HEK293 (cell line): ENCODE results near the gene SSTR3.

Experiments used
- CTCF ChIP-seq: fragments of 450-650 bp; formaldehyde crosslinking; IDR thresholded peaks from 2 replicates; pipeline ENCODE4 v1.5.1; 2016; ENCODE audit warnings: missing biosample characterization, missing genetic modification characterization
- FEZF1 ChIP-seq: fragments of 450-650 bp; formaldehyde crosslinking; IDR thresholded peaks from 2 replicates; pipeline ENCODE4 v1.5.1; 2016; ENCODE audit warnings: missing biosample characterization, missing genetic modification characterization
- GFI1B ChIP-seq: fragments of 450-650 bp; formaldehyde crosslinking; IDR thresholded peaks from 2 replicates; pipeline ENCODE4 v1.5.1; 2016; ENCODE audit warnings: missing biosample characterization, missing genetic modification characterization
- GLI2 ChIP-seq: fragments of 450-650 bp; formaldehyde crosslinking; IDR thresholded peaks from 2 replicates; pipeline ENCODE4; 2017; ENCODE audit warnings: missing biosample characterization, missing genetic modification characterization, low read depth, borderline replicate concordance
- GLI4 ChIP-seq: fragments of 450-650 bp; formaldehyde crosslinking; IDR thresholded peaks from 2 replicates; pipeline ENCODE4 v1.5.1; 2016; ENCODE audit warnings: missing biosample characterization, missing genetic modification characterization
- KLF9 ChIP-seq: fragments of 450-650 bp; formaldehyde crosslinking; IDR thresholded peaks from 2 replicates; pipeline ENCODE4 v1.5.1; 2016; ENCODE audit warnings: missing biosample characterization, missing genetic modification characterization, low read depth
- MZF1 ChIP-seq: fragments of 450-650 bp; formaldehyde crosslinking; IDR thresholded peaks from 2 replicates; pipeline ENCODE4 v1.5.1; 2017; ENCODE audit warnings: missing biosample characterization, missing genetic modification characterization, borderline replicate concordance
- PBX3 ChIP-seq: sonication (generic); formaldehyde crosslinking; IDR thresholded peaks from 2 replicates; pipeline ENCODE4 v1.8.1; 2022; ENCODE audit warnings: mild to moderate bottlenecking, moderate library complexity, missing genetic modification reagents
- PRDM4 ChIP-seq: fragments of 450-650 bp; formaldehyde crosslinking; IDR thresholded peaks from 2 replicates; pipeline ENCODE4 v1.5.1; 2017; ENCODE audit warnings: missing biosample characterization, missing genetic modification characterization
- RBAK ChIP-seq: fragments of 450-650 bp; formaldehyde crosslinking; IDR thresholded peaks from 2 replicates; pipeline ENCODE4 v1.5.1; 2016; ENCODE audit warnings: missing biosample characterization, missing genetic modification characterization
- SP7 ChIP-seq: fragments of 450-650 bp; formaldehyde crosslinking; IDR thresholded peaks from 2 replicates; pipeline ENCODE4 v1.5.1; 2016; ENCODE audit warnings: missing biosample characterization, missing genetic modification characterization
- TCF7L2 ChIP-seq: IDR thresholded peaks from 2 replicates; pipeline ENCODE4 v1.6.1; 2011; ENCODE audit warnings: low read depth, mild to moderate bottlenecking, inconsistent platforms, low read length, moderate library complexity, borderline replicate concordance
- ZBTB17 ChIP-seq: fragments of 450-650 bp; formaldehyde crosslinking; IDR thresholded peaks from 2 replicates; pipeline ENCODE4 v1.5.1; 2016; ENCODE audit warnings: missing biosample characterization, missing genetic modification characterization
- ZBTB48 ChIP-seq: fragments of 450-650 bp; formaldehyde crosslinking; IDR thresholded peaks from 2 replicates; pipeline ENCODE4 v1.5.1; 2016; ENCODE audit warnings: missing biosample characterization, missing genetic modification characterization
- ZBTB7A ChIP-seq: fragments of 450-650 bp; formaldehyde crosslinking; IDR thresholded peaks from 2 replicates; pipeline ENCODE4 v1.5.1; 2016; ENCODE audit warnings: low read depth, missing biosample characterization, missing genetic modification characterization
- ZEB2 ChIP-seq: fragments of 450-650 bp; formaldehyde crosslinking; IDR thresholded peaks from 2 replicates; pipeline ENCODE4 v1.5.1; 2016; ENCODE audit warnings: missing biosample characterization, missing genetic modification characterization
- ZNF121 ChIP-seq: fragments of 450-650 bp; formaldehyde crosslinking; IDR thresholded peaks from 2 replicates; pipeline ENCODE4 v1.5.1; 2016; ENCODE audit warnings: missing biosample characterization, missing genetic modification characterization
- ZNF133 ChIP-seq: fragments of 450-650 bp; formaldehyde crosslinking; IDR thresholded peaks from 2 replicates; pipeline ENCODE4 v1.5.1; 2016; ENCODE audit warnings: missing biosample characterization, missing genetic modification characterization
- ZNF138 ChIP-seq: fragments of 450-650 bp; formaldehyde crosslinking; IDR thresholded peaks from 2 replicates; pipeline ENCODE4 v1.5.1; 2016; ENCODE audit warnings: missing biosample characterization, missing genetic modification characterization, borderline replicate concordance
- ZNF148 ChIP-seq: fragments of 450-650 bp; formaldehyde crosslinking; IDR thresholded peaks from 2 replicates; pipeline ENCODE4 v1.5.0; 2017; ENCODE audit warnings: missing biosample characterization, missing genetic modification characterization, borderline replicate concordance
- ZNF155 ChIP-seq: fragments of 450-650 bp; formaldehyde crosslinking; IDR thresholded peaks from 2 replicates; pipeline ENCODE4 v1.5.1; 2016; ENCODE audit warnings: missing biosample characterization, missing genetic modification characterization
- ZNF239 ChIP-seq: fragments of 450-650 bp; formaldehyde crosslinking; IDR thresholded peaks from 2 replicates; pipeline ENCODE4 v1.5.1; 2016; ENCODE audit warnings: missing biosample characterization, missing genetic modification characterization
- ZNF266 ChIP-seq: fragments of 450-650 bp; formaldehyde crosslinking; IDR thresholded peaks from 2 replicates; pipeline ENCODE4 v1.5.1; 2016; ENCODE audit warnings: missing biosample characterization, missing genetic modification characterization, low read depth
- ZNF280D ChIP-seq: fragments of 450-650 bp; formaldehyde crosslinking; IDR thresholded peaks from 2 replicates; pipeline ENCODE4 v1.5.1; 2016; ENCODE audit warnings: missing biosample characterization, missing genetic modification characterization
- ZNF292 ChIP-seq: fragments of 450-650 bp; formaldehyde crosslinking; IDR thresholded peaks from 2 replicates; pipeline ENCODE4 v1.5.1; 2016; ENCODE audit warnings: low read depth, missing biosample characterization, missing genetic modification characterization, borderline replicate concordance
- ZNF433 ChIP-seq: fragments of 450-650 bp; formaldehyde crosslinking; IDR thresholded peaks from 2 replicates; pipeline ENCODE4 v1.5.1; 2016; ENCODE audit warnings: missing biosample characterization, missing genetic modification characterization, low read depth
- ZNF488 ChIP-seq: fragments of 450-650 bp; formaldehyde crosslinking; IDR thresholded peaks from 2 replicates; pipeline ENCODE4 v1.5.1; 2016; ENCODE audit warnings: missing biosample characterization, missing genetic modification characterization
- ZNF558 ChIP-seq: fragments of 450-650 bp; formaldehyde crosslinking; IDR thresholded peaks from 2 replicates; pipeline ENCODE4 v1.5.1; 2016; ENCODE audit warnings: missing biosample characterization, missing genetic modification characterization
- ZNF701 ChIP-seq: fragments of 450-650 bp; formaldehyde crosslinking; IDR thresholded peaks from 2 replicates; pipeline ENCODE4 v1.5.1; 2016; ENCODE audit warnings: missing biosample characterization, missing genetic modification characterization
- ZNF768 ChIP-seq: fragments of 450-650 bp; formaldehyde crosslinking; IDR thresholded peaks from 2 replicates; pipeline ENCODE4 v1.5.1; 2018; ENCODE audit warnings: missing biosample characterization, mild to moderate bottlenecking, missing genetic modification characterization
- ZXDB ChIP-seq: fragments of 450-650 bp; formaldehyde crosslinking; IDR thresholded peaks from 2 replicates; pipeline ENCODE4 v1.5.1; 2016; ENCODE audit warnings: missing biosample characterization, missing genetic modification characterization

SSTR3 gene

GRCh38 chr22:37166675-37167066, 45.6 kb downstream of the SSTR3 start (continued):
- TF ChIP-seq PRDM4 (tag by site-specific recombination) (no peak), FEZF1 (tag by site-specific recombination) (no peak), ZBTB17 (peak; percentile 39; the same call in 1 of the 2 replicates), GLI2 (no peak), MZF1 (tag by site-specific recombination) (no peak), ZBTB48 (tag by site-specific recombination) (no peak), RBAK (tag by site-specific recombination) (no peak), ZNF266 (tag by site-specific recombination) (no peak), ZNF433 (tag by site-specific recombination) (no peak), ZNF121 (tag by site-specific recombination) (no peak), ZXDB (no peak), CTCF (tag by site-specific recombination) (peak; percentile 93), ZNF239 (no peak), PBX3 (CRISPR knock-in tag) (no peak), GLI4 (tag by site-specific recombination) (no peak), KLF9 (tag by site-specific recombination) (no peak), ZNF292 (no peak), ZNF558 (tag by site-specific recombination) (no peak), ZNF768 (tag by site-specific recombination) (peak; percentile 96), ZNF701 (tag by site-specific recombination) (no peak), ZNF138 (tag by site-specific recombination) (no peak), ZBTB7A (no peak), ZNF280D (tag by site-specific recombination) (no peak), ZNF488 (tag by site-specific recombination) (no peak), TCF7L2 (no peak), GFI1B (tag by site-specific recombination) (no peak), ZEB2 (tag by site-specific recombination) (peak; percentile 54; the same call in 1 of the 2 replicates), SP7 (tag by site-specific recombination) (0 out of 2 replicates have a peak, but pooled peaks have one; percentile 11), ZNF133 (no peak), ZNF148 (tag by site-specific recombination) (no peak), ZNF155 (tag by site-specific recombination) (no peak)
